ENCODE results near the gene ENGASE.

The ENGASE gene

GRCh38 chr17:79118924-79119323, 44.3 kb downstream of the ENGASE start:
- DNase-seq, result no peak

GRCh38 chr17:79120259-79120658, 45.6 kb downstream of the ENGASE start:
- DNase-seq, result no peak

- no peak for DNase-seq
These were observed 49.4 kb downstream of the ENGASE start for GRCh38 chr17:79123988-79124387.

- no peak for DNase-seq
These were observed 50.0 kb downstream of the ENGASE start for GRCh38 chr17:79124513-79125209.

- DNase-seq, result no peak
These were observed 50.9 kb downstream of the ENGASE start for GRCh38 chr17:79125503-79125902.

GRCh38 chr17:79126139-79126538, 51.5 kb downstream of the ENGASE start:
- DNase-seq, result no peak

GRCh38 chr17:79127534-79128135, 53.0 kb downstream of the ENGASE start:
- DNase-seq, result no peak

GRCh38 chr17:79129523-79129922, 54.9 kb downstream of the ENGASE start:
- DNase-seq, result no peak

GRCh38 chr17:79130536-79131273, 56.1 kb downstream of the ENGASE start:
- no peak for DNase-seq

- DNase-seq, result no peak
These were observed 56.6 kb downstream of the ENGASE start for GRCh38 chr17:79131274-79131635.

GRCh38 chr17:79131701-79132100, 57.1 kb downstream of the ENGASE start:
- no peak for DNase-seq

- DNase-seq, result no peak
These were observed 57.8 kb downstream of the ENGASE start for GRCh38 chr17:79132271-79133064.

GRCh38 chr17:79133214-79133613, 58.6 kb downstream of the ENGASE start:
- no peak for DNase-seq

- DNase-seq, result no peak
These were observed 59.4 kb downstream of the ENGASE start for GRCh38 chr17:79133985-79134384.

GRCh38 chr17:79135011-79135410, 60.4 kb downstream of the ENGASE start:
- DNase-seq, result no peak

- no peak for DNase-seq
These were observed 61.2 kb downstream of the ENGASE start for GRCh38 chr17:79135628-79136405.

Data from NCI-H226 (cell line).